SK-N-SH treated with all-trans-retinoic acid at 6 μM for 48 hours (cell line): ENCODE data around the gene TRPC1.

Experiments
- PATZ1 ChIP-seq: fragments of 250-450 bp; sonication (Bioruptor Pico); IDR thresholded peaks from 2 replicates; pipeline ENCODE4 v1.8.0; 2020; ENCODE audit warnings: mild to moderate bottlenecking, moderate library complexity, borderline replicate concordance
- PPARA ChIP-seq: fragments of 250-450 bp; sonication (Bioruptor Pico); IDR thresholded peaks from 2 replicates; pipeline ENCODE4 v1.5.0; 2020; ENCODE audit warnings: mild to moderate bottlenecking, borderline replicate concordance
- TCF4 ChIP-seq: fragments of 250-450 bp; sonication (Bioruptor Pico); IDR thresholded peaks from 2 replicates; pipeline ENCODE4 v1.8.0; 2021; ENCODE audit warnings: mild to moderate bottlenecking, moderate library complexity, borderline replicate concordance
- ZNF70 ChIP-seq: fragments of 450-650 bp; formaldehyde crosslinking; IDR thresholded peaks from 2 replicates; pipeline ENCODE4 v1.5.0; 2020; ENCODE audit warnings: mild to moderate bottlenecking, moderate library complexity

GRCh38 chr3:142815803-142816202 is 92.0 kb downstream of the TRPC1 start:
- TF ChIP-seq TCF4 (CRISPR knock-in tag), result no peak
- no peak for TF ChIP-seq PATZ1 (CRISPR knock-in tag)
- no peak for TF ChIP-seq ZNF70
- no peak for TF ChIP-seq PPARA (CRISPR knock-in tag)
